ENCODE data around the gene CDK18. TPM values are rescaled to one million over a fixed set of nuclear protein-coding genes. Genes with fewer than 3 reads are reported as not detected.

Gene CDK18
- total RNA-seq, 1 donor from 2014 or later = 3.0 TPM

DNA sequence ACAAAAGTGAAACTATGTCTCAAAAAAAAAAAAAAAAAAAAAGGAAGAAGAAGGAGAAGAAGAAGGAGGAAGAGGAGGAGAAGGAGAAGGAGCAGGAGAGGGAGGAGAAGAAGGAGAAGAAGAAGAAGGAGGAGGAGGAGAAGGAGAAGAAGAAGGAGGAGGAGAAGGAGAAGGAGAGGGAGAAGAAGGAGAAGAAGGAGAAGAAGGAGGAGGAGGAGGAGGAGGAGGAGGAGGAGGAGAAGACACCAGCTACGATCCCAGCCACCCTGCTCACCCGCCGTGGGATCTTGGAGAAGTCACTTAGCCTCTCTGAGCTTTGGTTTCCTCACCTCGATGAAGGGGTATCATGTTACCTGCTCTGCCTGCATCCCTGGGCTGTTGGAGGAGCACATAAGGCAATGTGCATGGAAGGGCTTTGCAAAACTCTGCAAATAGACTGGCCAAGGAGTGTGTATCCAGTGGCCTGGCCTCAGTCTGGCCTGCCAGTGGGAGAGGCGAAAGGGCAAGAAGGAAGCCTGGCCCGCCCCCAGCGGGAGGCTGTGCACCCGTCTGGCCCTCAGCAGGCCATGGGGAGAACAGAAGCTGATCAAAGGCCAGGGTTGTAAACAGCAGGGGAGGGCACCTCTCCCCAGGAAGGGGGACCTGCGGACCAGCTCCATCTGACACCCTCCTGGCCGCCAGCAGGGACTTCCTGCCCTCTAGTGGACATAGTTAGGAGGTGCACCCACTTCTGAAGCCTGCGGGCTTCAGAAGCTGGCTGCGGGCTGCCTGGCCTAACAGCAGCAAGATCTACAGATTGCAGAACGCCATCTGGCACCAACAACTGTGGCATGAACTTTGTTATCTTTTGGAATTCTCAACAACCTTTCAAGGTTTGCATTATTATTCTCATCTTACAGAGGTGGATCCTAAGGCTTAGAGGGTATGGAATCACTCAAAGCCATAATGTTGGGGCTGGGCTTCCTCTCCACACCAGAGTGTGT, 19.2 kb upstream of the CDK18 start:
- DNase-seq (ENCODE audit: extremely low spot score, unreplicated experiment) = no peak
- Mint-ChIP-seq H3K36me3 (ENCODE audit: unreplicated experiment) (no peaks in the 10 kb centered on the region), H3K9me3 (ENCODE audit: unreplicated experiment) (no peaks in the 10 kb centered on the region), H3K27me3 (ENCODE audit: unreplicated experiment) (peaks cover 71% of the 10 kb centered on the region), H3K4me1 (ENCODE audit: unreplicated experiment) (no peaks in the 10 kb centered on the region), H3K4me3 (ENCODE audit: unreplicated experiment) (no peak overlapping the region), H3K27ac (ENCODE audit: unreplicated experiment) (no peak overlapping the region)
- TF ChIP-seq, protein P1, sequence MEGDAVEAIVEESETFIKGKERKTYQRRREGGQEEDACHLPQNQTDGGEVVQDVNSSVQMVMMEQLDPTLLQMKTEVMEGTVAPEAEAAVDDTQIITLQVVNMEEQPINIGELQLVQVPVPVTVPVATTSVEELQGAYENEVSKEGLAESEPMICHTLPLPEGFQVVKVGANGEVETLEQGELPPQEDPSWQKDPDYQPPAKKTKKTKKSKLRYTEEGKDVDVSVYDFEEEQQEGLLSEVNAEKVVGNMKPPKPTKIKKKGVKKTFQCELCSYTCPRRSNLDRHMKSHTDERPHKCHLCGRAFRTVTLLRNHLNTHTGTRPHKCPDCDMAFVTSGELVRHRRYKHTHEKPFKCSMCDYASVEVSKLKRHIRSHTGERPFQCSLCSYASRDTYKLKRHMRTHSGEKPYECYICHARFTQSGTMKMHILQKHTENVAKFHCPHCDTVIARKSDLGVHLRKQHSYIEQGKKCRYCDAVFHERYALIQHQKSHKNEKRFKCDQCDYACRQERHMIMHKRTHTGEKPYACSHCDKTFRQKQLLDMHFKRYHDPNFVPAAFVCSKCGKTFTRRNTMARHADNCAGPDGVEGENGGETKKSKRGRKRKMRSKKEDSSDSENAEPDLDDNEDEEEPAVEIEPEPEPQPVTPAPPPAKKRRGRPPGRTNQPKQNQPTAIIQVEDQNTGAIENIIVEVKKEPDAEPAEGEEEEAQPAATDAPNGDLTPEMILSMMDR (IDR thresholded peaks at IDR 0.05) = peak; percentile 98

DNA sequence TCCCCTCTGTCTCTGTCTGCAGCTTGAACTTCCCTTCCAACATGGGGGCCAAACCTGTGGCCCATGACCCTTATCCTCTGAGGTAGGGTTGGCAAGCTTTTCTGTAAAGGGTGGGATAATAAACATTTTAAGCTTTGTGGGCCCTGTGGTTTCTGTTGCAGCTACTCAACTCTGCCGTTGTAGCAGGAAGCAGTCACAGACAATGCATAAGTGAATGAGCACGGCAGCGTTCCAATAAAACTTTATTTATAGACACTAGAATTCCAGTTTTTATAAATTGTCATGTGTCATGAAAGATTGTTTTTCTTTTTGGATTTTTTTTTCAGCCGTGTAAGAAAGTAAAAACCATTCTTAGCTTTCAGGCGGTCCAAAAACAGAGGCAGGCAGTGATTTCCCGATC, 18.2 kb upstream of the CDK18 start:
- no peak overlapping the region for H3K4me3 Mint-ChIP-seq (ENCODE audit: unreplicated experiment)
- peaks cover 67% of the 10 kb centered on the region for H3K27me3 Mint-ChIP-seq (ENCODE audit: unreplicated experiment)
- H3K4me1 Mint-ChIP-seq (ENCODE audit: unreplicated experiment) = no peaks in the 10 kb centered on the region
- H3K36me3 Mint-ChIP-seq (ENCODE audit: unreplicated experiment) = no peaks in the 10 kb centered on the region
- no peak overlapping the region for H3K27ac Mint-ChIP-seq (ENCODE audit: unreplicated experiment)
- TF ChIP-seq, protein P1 (IDR thresholded peaks at IDR 0.05) = no peak
- no peak for DNase-seq (ENCODE audit: extremely low spot score, unreplicated experiment)
- no peaks in the 10 kb centered on the region for H3K9me3 Mint-ChIP-seq (ENCODE audit: unreplicated experiment)

DNA sequence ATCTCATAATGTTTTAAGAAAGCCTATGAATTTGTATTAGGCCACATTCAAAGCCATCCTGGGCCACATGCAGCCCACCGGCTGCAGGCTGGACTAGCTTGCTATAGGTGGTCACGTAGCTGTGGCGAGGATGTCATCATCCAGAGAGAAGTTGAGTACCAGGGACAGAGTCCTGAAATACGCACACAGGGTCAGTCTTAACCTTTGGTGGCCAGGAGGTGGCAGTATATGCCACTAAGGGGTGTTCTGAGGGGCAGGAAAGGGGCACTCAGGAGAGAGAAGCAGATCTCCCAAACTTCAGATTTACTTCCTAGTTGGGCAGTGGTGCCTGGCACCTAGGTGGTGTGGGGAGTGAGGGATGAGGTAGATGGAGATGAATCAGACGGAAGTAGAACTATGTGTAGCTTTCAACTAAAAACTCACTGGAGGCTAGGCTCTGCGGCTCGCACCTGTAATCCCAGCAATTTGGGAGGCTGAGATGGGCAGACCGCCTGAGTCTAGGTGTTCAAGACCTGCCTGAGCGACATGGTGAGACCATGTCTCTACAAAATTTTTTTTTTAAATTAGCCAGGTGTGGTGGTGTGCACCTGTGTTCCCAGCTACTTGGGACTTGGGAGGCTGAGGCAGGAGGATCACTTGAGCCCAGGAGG, 16.3 kb upstream of the CDK18 start:
- no peak for DNase-seq (ENCODE audit: extremely low spot score, unreplicated experiment)

GRCh38 chr1:205491794-205492193, 12.7 kb upstream of the CDK18 start:
- Mint-ChIP-seq H3K27ac (ENCODE audit: unreplicated experiment) (no peak overlapping the region), H3K4me3 (ENCODE audit: unreplicated experiment) (no peak overlapping the region)

More for the DNA sequence above, 16.3 kb upstream of the CDK18 start:
- no peaks in the 10 kb centered on the region for H3K9me3 Mint-ChIP-seq (ENCODE audit: unreplicated experiment)
- no peak overlapping the region for H3K27ac Mint-ChIP-seq (ENCODE audit: unreplicated experiment)
- H3K36me3 Mint-ChIP-seq (ENCODE audit: unreplicated experiment) = no peaks in the 10 kb centered on the region
- peaks cover 52% of the 10 kb centered on the region for H3K27me3 Mint-ChIP-seq (ENCODE audit: unreplicated experiment)
- TF ChIP-seq, protein P1 (IDR thresholded peaks at IDR 0.05) = peak; percentile 86
- no peak overlapping the region for H3K4me3 Mint-ChIP-seq (ENCODE audit: unreplicated experiment)
- peaks cover 10% of the 10 kb centered on the region for H3K4me1 Mint-ChIP-seq (ENCODE audit: unreplicated experiment)

More at GRCh38 chr1:205491794-205492193, 12.7 kb upstream of the CDK18 start:
- Mint-ChIP-seq H3K27me3 (ENCODE audit: unreplicated experiment) (peaks cover 44% of the 10 kb centered on the region), H3K9me3 (ENCODE audit: unreplicated experiment) (no peaks in the 10 kb centered on the region), H3K4me1 (ENCODE audit: unreplicated experiment) (peaks cover 18% of the 10 kb centered on the region), H3K36me3 (ENCODE audit: unreplicated experiment) (no peaks in the 10 kb centered on the region)
- TF ChIP-seq, protein P1 (IDR thresholded peaks at IDR 0.05) = no peak
- no peak for DNase-seq (ENCODE audit: extremely low spot score, unreplicated experiment)

All from osteocyte (in vitro differentiated cells).